Midbrain (tissue), 1 donor: Measurements from ENCODE around the gene MAFG.
A peak's percentile ranks its signal among the peaks of the same experiment; 100 is the strongest.
"Not testable (repeated sequence)": the region's sequence is repeated elsewhere in the genome, so short reads cannot be mapped to it uniquely, and the experiment has no call there.

Source experiments
- DNase-seq: peaks from one replicate; lab custom pipeline; 2025; lab: John Stamatoyannopoulos, UW

The MAFG gene

GRCh38 chr17:81923302-81924260, 4.0 kb downstream of the MAFG start:
- DNase-seq, result peak; percentile 65

GRCh38 chr17:81922566-81923301, 4.8 kb downstream of the MAFG start:
- no peak for DNase-seq

DNA sequence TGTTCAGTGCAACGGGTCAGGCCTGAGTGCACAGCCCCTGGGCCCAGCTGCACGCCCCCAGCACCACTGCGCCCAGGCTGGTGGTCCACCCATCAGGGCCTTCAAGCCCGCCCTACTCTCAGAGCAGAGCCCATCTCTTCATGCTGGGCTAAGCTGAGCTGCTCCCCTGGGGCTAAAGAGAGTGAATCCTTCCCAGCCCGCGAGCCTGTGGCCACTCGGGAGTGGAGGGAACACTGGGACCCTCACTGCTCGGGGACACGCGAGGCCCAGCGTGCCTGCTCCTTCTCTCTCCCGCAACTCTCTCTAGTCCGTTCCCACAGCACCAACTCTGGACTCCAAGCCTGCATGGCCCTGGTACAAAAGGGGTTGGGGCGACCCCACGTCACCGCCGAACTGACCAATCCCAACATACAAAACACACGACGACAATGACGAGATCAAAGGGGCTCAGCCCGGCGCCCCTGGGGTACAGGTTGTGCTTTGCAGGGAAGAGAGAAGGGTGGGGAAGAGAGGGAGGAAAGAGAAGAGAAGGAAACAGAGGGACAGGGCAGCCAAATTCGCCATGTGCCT, 5.5 kb downstream of the MAFG start:
- DNase-seq, result no peak

- DNase-seq, result no peak
These were observed 6.0 kb downstream of the MAFG start for GRCh38 chr17:81921537-81921862.

DNA sequence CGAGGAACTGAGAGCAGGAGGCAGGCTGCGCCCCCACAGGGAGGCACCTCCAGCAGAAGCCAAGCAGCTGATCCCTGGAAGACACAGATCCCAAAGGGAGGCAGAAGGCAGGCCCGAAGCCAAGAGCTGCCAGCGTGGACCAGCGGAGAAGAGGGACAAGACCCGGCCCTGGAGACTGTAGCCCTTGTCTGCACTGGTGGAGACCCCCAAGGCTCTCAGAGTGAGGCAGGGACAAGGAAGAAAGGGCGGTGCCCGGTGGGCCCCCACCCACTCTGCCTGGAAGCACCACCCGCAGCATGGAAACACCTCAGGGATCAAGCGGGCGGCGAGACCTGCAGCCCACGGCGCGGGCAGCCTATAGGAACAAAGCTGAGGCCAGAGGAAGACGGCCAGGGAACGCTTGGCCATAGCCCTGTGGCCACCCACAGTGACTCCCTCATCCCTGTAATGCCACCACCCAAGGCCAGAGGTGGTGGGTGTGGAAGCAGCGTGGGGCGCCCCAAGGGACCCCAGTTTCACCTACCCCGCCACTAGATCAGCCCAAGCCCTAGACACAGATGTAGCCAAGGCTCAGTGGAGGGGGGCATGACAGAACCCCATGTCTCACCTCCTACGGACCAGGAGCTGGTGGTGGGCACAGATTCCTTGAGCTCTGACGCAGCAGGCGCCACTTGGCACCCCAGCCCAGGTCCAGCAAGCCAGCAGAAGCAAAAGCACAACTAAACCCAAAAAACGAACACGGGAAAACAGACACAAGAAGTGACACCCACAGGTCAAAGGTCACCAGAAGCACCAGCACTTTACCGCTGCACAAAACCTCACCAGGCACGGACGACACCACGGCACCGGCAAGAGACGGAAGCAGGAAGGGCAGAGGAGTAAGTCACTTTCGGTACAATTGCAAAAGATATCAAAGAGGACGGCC, 6.7 kb downstream of the MAFG start:
- peak; percentile 28 for DNase-seq

- no peak for DNase-seq
These were observed 8.5 kb downstream of the MAFG start for GRCh38 chr17:81918832-81919545.

GRCh38 chr17:81918333-81918669, 9.2 kb downstream of the MAFG start:
- not testable (repeated sequence) for DNase-seq

GRCh38 chr17:81917565-81918332, 9.8 kb downstream of the MAFG start, which contains the start of gene SIRT7:
Gene SIRT7 (minus strand): TSS chr17:81918176. CDS start chr17:81918131, 45 bp downstream.
- DNase-seq, result peak; percentile 89

GRCh38 chr17:81916234-81917001, 11.1 kb downstream of the MAFG start:
- DNase-seq, result no peak

GRCh38 chr17:81915331-81915730, 12.2 kb downstream of the MAFG start:
- no peak for DNase-seq

- no peak for DNase-seq
These were observed 13.3 kb downstream of the MAFG start for GRCh38 chr17:81914103-81914850.

- DNase-seq, result no peak
These were observed 14.0 kb downstream of the MAFG start for GRCh38 chr17:81913394-81914102.

GRCh38 chr17:81912441-81913309, 14.9 kb downstream of the MAFG start:
- no peak for DNase-seq

DNA sequence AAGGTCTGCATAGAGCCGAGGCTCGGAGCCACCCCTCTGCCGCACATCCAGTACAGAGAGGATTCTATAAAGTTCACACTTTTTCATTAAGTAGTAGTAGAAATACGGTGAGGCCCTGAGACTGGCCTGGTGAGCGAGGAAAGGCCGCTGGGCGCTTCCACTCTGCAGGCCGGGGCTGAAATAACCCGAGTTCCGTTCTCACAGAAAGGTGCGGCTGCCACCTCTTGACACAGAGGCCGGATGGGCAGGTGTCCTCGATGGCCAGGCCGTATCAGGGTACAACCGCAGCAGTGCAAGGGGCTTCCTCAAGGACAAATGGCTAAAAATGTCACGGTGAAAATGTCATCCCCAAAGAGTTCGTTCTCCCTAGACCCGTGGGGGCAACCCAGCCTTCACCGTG, 15.6 kb downstream of the MAFG start:
- DNase-seq, result no peak

DNA sequence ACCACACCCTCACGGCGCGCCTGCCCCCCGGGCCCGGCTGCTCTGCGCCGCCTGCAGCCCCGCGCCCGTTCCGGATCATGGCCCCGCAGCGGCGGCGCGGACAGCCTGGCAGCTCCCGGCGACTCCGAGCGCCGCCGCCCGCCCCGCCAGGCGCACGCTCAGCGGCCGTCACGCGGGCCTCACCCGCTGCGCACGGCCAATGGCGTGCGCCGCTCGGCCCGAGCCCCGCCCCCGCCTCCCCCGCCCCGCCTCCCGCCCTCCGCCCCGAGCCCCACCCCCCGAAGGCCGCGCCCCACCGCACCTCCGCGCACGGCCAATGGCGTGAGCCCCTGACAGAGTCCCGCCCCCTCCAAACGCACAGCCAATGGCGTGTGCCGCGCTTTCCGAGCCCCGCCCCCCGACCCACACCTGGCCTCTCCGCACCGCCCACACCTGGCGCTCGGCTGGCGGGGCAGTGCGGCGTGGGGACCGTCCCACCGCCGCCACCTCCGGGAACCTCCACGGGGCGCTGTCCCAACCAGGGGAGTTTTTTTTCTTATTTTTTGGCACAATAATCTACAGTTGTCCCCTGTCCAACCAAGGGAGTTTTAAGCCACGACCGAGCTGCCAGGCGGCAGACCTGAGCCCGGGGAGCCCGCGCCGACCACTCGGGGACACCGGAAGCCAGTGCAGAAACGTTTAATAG, 16.1 kb downstream of the MAFG start, which contains the start of gene PCYT2:
PCYT2 (minus strand) TSS at position 123 of the 685 bp plus-strand sequence; CDS start at position 79, 44 bp downstream.
- peak; percentile 94 for DNase-seq

DNA sequence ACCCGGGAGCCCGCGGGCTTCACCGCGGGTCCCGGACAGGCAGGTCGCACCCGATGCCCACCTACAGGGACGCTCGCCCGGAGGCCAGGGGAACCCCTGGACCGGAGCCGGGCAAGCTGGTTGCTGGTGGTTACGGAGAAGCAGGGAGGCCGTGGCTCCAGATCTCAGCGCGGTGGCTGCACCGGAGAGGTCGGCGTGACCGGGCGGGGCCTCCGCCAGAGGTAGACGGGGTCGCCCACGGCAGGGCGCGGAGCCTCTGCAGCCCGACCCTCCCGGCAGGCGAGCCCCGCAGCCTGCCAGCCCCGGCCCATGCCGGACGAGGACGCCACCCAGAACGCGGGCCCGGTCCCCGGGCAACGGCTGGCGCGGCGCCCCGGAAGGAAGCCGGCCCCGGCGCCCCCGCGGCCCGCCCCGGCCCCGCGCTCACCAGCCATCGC, 16.7 kb downstream of the MAFG start:
- no peak for DNase-seq
